ENCODE results near the gene CD79A.

Gene CD79A

GRCh38 chr19:41876847-41877832, at the start of gene CD79A:
CD79A (plus strand) TSS chr19:41877279; CDS start chr19:41877305, 26 bp downstream.
- DNase-seq, result peak in 1 of 4 experiments; percentile 18

- no peak for DNase-seq
These were observed 38.9 kb upstream of the CD79A start for GRCh38 chr19:41837981-41838708.

- DNase-seq, result no peak
These were observed 37.9 kb upstream of the CD79A start for GRCh38 chr19:41839211-41839610.

GRCh38 chr19:41843371-41843770, 33.7 kb upstream of the CD79A start:
- no peak for DNase-seq

- DNase-seq, result no peak
These were observed 32.5 kb upstream of the CD79A start, which contains the start of gene LYPD4 for GRCh38 chr19:41844601-41845000. LYPD4 (minus strand) TSS chr19:41844683; CDS start chr19:41839285, 5,398 bp downstream.

GRCh38 chr19:41845001-41845050, 32.3 kb upstream of the CD79A start, which contains the start of gene DMRTC2:
DMRTC2 (plus strand) TSS chr19:41845042; CDS start chr19:41847429, 2,387 bp downstream.
- no peak for DNase-seq

- no peak for DNase-seq
These were observed 32.0 kb upstream of the CD79A start for GRCh38 chr19:41845051-41845590.

- no peak for DNase-seq
These were observed 29.6 kb upstream of the CD79A start for GRCh38 chr19:41847351-41848105.

GRCh38 chr19:41848666-41849065, 28.4 kb upstream of the CD79A start:
- no peak for DNase-seq

GRCh38 chr19:41849067-41849466, 28.0 kb upstream of the CD79A start:
- DNase-seq, result no peak

GRCh38 chr19:41850381-41850780, 26.7 kb upstream of the CD79A start:
- DNase-seq, result no peak

GRCh38 chr19:41851456-41851855, 25.6 kb upstream of the CD79A start:
- no peak for DNase-seq

- DNase-seq, result no peak
These were observed 23.7 kb upstream of the CD79A start for GRCh38 chr19:41853344-41853743.

- no peak for DNase-seq
These were observed 23.3 kb upstream of the CD79A start for GRCh38 chr19:41853768-41854167.

- DNase-seq, result no peak
These were observed 17.9 kb upstream of the CD79A start for GRCh38 chr19:41859213-41859617.

GRCh38 chr19:41859618-41860418, 17.3 kb upstream of the CD79A start, which contains the start of gene RPS19:
RPS19 (plus strand) TSS chr19:41860255; CDS start chr19:41860775, 520 bp downstream.
- DNase-seq, result peak; percentile 92 to 97 (median 96)

- peak in 1 of 4 experiments; percentile 46 for DNase-seq
These were observed 16.5 kb upstream of the CD79A start for GRCh38 chr19:41860419-41861115.

- DNase-seq, result no peak
These were observed 15.8 kb upstream of the CD79A start for GRCh38 chr19:41861116-41861768.

GRCh38 chr19:41861846-41862245, 15.2 kb upstream of the CD79A start:
- DNase-seq, result no peak

- no peak for DNase-seq
These were observed 14.6 kb upstream of the CD79A start for GRCh38 chr19:41862445-41862986.
